Measurements from ENCODE around the gene DPP6. TPM values are rescaled to one million over a fixed set of nuclear protein-coding genes. Genes with fewer than 3 reads are reported as not detected.

DPP6 gene
- polyA plus RNA-seq, 1 of the 3 experiments (the other 2 are of a cell fraction), result not detected

DNA sequence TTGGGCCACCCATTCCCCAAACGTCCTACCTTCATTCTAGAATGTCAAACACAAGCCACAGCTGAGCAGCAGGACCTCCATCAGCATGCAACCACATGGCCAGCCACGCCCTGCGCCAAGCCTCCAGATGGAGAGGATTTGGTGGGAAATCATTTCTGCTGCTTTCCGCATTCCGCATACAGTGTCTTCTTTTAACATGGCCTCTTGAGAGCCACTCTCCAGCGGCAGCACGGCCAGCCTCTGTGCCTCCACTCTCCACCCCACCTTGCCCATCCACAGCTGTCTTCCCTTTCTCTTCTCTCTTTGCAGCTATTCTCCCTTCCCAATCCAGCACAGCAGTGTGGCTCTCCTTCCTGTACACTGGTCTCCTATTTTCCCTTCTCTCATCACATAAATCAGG lies 561.6 kb downstream of the DPP6 start (continued):
- TF ChIP-seq, protein P1, sequence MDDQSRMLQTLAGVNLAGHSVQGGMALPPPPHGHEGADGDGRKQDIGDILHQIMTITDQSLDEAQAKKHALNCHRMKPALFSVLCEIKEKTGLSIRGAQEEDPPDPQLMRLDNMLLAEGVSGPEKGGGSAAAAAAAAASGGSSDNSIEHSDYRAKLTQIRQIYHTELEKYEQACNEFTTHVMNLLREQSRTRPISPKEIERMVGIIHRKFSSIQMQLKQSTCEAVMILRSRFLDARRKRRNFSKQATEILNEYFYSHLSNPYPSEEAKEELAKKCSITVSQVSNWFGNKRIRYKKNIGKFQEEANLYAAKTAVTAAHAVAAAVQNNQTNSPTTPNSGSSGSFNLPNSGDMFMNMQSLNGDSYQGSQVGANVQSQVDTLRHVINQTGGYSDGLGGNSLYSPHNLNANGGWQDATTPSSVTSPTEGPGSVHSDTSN (IDR thresholded peaks at IDR 0.05), result no peak

GRCh38 chr7:154620141-154620755 lies 568.0 kb downstream of the DPP6 start:
- Histone ChIP-seq H3K4me2 (no peak overlapping the region), H3K79me2 (ENCODE audit: insufficient read depth) (no peaks in the 10 kb centered on the region), H3K9ac (no peak overlapping the region), H2AFZ (ENCODE audit: low read depth) (no peak overlapping the region), H3K9me3 (no peaks in the 10 kb centered on the region), H3F3A (replicated peaks; ENCODE audit: insufficient read depth) (no peaks in the 10 kb centered on the region), H3K36me3 (replicated peaks in 1 of 2; ENCODE audit: control insufficient read depth in 1 of 2, insufficient read depth in 2 of 2, low read length in 1 of 2) (no peaks in the 10 kb centered on the region), H3K27me3 (ENCODE audit: insufficient read depth) (no peaks in the 10 kb centered on the region), H3K4me3 (ENCODE audit: low read depth in 2 of 2, low read length in 1 of 2) (no peak overlapping the region), H4K20me1 (ENCODE audit: insufficient read depth) (no peaks in the 10 kb centered on the region), H3K27ac (ENCODE audit: low read depth in 2 of 2, low read length in 1 of 2) (no peak overlapping the region), H3K9me2 (no peaks in the 10 kb centered on the region), H3K4me1 (ENCODE audit: control insufficient read depth in 1 of 2, insufficient read depth in 2 of 2, low read depth in 1 of 2, low read length in 1 of 2) (no peaks in the 10 kb centered on the region; a peak in 1 of 4 replicates)
- DNase-seq, result no peak
- WGBS (ENCODE audit: low lambda C conversion rate), result 78% methylated on average over 9 of the region's 9 CpGs
- POLR2A ChIA-PET, result no interaction called here
- CTCF ChIA-PET, result interaction anchor here (0.9 to 2.5 kb wide), 4 partner anchors 8 to 124 kb away, joined by 4 to 9 read pairs (median 4); no protein-coding TSS in a partner anchor
- TF ChIP-seq NRF1 (IDR thresholded peaks at IDR 0.05; ENCODE audit: low read depth, low read length) (no peak), FOSL2 (IDR thresholded peaks at IDR 0.05; ENCODE audit: borderline replicate concordance, low read depth) (no peak), MEF2A (IDR thresholded peaks at IDR 0.05; ENCODE audit: borderline replicate concordance, low read depth) (no peak), POLR2AphosphoS5 (IDR thresholded peaks at IDR 0.05; ENCODE audit: low read depth, low read length) (no peak), USF2 (IDR thresholded peaks at IDR 0.05; ENCODE audit: borderline replicate concordance, low read depth, low read length) (no peak), NFIC (IDR thresholded peaks at IDR 0.05; ENCODE audit: borderline replicate concordance) (no peak), FOXM1 (IDR thresholded peaks at IDR 0.05; ENCODE audit: low read depth) (no peak), MAX (IDR thresholded peaks at IDR 0.05; ENCODE audit: low read depth) (no peak), SMC3 (IDR thresholded peaks at IDR 0.05; ENCODE audit: low read depth, low read length) (no peak), USF1 (IDR thresholded peaks at IDR 0.05; ENCODE audit: borderline replicate concordance, low read depth) (no peak), JUND (IDR thresholded peaks at IDR 0.05) (no peak), FOXJ3 (CRISPR knock-in tag; IDR thresholded peaks at IDR 0.05) (no peak), YY1 (IDR thresholded peaks at IDR 0.05; ENCODE audit: low read depth) (no peak), TEAD4 (IDR thresholded peaks at IDR 0.05; ENCODE audit: borderline replicate concordance, insufficient read depth) (no peak)
- TF ChIP-seq, protein P2, sequence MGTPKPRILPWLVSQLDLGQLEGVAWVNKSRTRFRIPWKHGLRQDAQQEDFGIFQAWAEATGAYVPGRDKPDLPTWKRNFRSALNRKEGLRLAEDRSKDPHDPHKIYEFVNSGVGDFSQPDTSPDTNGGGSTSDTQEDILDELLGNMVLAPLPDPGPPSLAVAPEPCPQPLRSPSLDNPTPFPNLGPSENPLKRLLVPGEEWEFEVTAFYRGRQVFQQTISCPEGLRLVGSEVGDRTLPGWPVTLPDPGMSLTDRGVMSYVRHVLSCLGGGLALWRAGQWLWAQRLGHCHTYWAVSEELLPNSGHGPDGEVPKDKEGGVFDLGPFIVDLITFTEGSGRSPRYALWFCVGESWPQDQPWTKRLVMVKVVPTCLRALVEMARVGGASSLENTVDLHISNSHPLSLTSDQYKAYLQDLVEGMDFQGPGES (IDR thresholded peaks at IDR 0.05; ENCODE audit: low read depth, low read length), result no peak
- TF ChIP-seq, protein P3, sequence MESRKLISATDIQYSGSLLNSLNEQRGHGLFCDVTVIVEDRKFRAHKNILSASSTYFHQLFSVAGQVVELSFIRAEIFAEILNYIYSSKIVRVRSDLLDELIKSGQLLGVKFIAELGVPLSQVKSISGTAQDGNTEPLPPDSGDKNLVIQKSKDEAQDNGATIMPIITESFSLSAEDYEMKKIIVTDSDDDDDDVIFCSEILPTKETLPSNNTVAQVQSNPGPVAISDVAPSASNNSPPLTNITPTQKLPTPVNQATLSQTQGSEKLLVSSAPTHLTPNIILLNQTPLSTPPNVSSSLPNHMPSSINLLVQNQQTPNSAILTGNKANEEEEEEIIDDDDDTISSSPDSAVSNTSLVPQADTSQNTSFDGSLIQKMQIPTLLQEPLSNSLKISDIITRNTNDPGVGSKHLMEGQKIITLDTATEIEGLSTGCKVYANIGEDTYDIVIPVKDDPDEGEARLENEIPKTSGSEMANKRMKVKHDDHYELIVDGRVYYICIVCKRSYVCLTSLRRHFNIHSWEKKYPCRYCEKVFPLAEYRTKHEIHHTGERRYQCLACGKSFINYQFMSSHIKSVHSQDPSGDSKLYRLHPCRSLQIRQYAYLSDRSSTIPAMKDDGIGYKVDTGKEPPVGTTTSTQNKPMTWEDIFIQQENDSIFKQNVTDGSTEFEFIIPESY (IDR thresholded peaks at IDR 0.05; ENCODE audit: borderline replicate concordance, low read depth), result no peak
- TF ChIP-seq, protein P4, sequence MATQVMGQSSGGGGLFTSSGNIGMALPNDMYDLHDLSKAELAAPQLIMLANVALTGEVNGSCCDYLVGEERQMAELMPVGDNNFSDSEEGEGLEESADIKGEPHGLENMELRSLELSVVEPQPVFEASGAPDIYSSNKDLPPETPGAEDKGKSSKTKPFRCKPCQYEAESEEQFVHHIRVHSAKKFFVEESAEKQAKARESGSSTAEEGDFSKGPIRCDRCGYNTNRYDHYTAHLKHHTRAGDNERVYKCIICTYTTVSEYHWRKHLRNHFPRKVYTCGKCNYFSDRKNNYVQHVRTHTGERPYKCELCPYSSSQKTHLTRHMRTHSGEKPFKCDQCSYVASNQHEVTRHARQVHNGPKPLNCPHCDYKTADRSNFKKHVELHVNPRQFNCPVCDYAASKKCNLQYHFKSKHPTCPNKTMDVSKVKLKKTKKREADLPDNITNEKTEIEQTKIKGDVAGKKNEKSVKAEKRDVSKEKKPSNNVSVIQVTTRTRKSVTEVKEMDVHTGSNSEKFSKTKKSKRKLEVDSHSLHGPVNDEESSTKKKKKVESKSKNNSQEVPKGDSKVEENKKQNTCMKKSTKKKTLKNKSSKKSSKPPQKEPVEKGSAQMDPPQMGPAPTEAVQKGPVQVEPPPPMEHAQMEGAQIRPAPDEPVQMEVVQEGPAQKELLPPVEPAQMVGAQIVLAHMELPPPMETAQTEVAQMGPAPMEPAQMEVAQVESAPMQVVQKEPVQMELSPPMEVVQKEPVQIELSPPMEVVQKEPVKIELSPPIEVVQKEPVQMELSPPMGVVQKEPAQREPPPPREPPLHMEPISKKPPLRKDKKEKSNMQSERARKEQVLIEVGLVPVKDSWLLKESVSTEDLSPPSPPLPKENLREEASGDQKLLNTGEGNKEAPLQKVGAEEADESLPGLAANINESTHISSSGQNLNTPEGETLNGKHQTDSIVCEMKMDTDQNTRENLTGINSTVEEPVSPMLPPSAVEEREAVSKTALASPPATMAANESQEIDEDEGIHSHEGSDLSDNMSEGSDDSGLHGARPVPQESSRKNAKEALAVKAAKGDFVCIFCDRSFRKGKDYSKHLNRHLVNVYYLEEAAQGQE (IDR thresholded peaks at IDR 0.05; ENCODE audit: low read depth, low read length), result no peak
